ENCODE results near the gene PTCD1. TPM values are rescaled to one million over a fixed set of nuclear protein-coding genes. Genes with fewer than 3 reads are reported as not detected.
A peak's percentile ranks its signal among the peaks of the same experiment; 100 is the strongest.

PTCD1 gene
- total and polyA plus RNA-seq, 9 of the 15 experiments (the other 6 are each of a cell fraction or from before 2014, with no cell fraction given): 0.46 to 17.1 (median 6.2) TPM

- TF ChIP-seq THRA (IDR thresholded peaks at IDR 0.05) (no peak), ZNF740 (CRISPR knock-in tag; IDR thresholded peaks at IDR 0.05) (no peak), ZNF740 (tag; IDR thresholded peaks at IDR 0.05) (no peak), YBX1 (IDR thresholded peaks at IDR 0.05) (no peak), TCF7L2 (IDR thresholded peaks at IDR 0.05; ENCODE audit: low read depth, low read length) (no peak), ZBTB9 (CRISPR knock-in tag; IDR thresholded peaks at IDR 0.05) (peak; percentile 68; the same call in 1 of the 2 replicates), ZFX (CRISPR knock-in tag; IDR thresholded peaks at IDR 0.05) (peak; percentile 64; the same call in 1 of the 2 replicates), ZNF197 (CRISPR knock-in tag; IDR thresholded peaks at IDR 0.05; ENCODE audit: low read depth) (no peak), CREB1 (IDR thresholded peaks at IDR 0.05) (peak; percentile 54), CREB1 (CRISPR knock-in tag; IDR thresholded peaks at IDR 0.05) (peak; percentile 62; the same call in 1 of the 2 replicates), RNF219 (CRISPR knock-in tag; IDR thresholded peaks at IDR 0.05) (no peak), ZNF384 (IDR thresholded peaks at IDR 0.05; ENCODE audit: low read depth, low read length) (0 out of 2 replicates have a peak, but pooled peaks have one; percentile 31), NR2C1 (IDR thresholded peaks at IDR 0.05) (peak; percentile 79), NR2C1 (tag; IDR thresholded peaks at IDR 0.05) (no peak), TRIM28 (IDR thresholded peaks at IDR 0.05) (no peak), FOXJ3 (CRISPR knock-in tag; IDR thresholded peaks at IDR 0.05) (peak; percentile 9; the same call in 1 of the 2 replicates), SOX6 (IDR thresholded peaks at IDR 0.05) (no peak), ZBTB26 (CRISPR knock-in tag; IDR thresholded peaks at IDR 0.05) (0 out of 2 replicates have a peak, but pooled peaks have one; percentile 77), HIVEP1 (CRISPR knock-in tag; IDR thresholded peaks at IDR 0.05) (no peak), MEIS2 (IDR thresholded peaks at IDR 0.05; ENCODE audit: partially characterized antibody) (peak; percentile 71), ZNF133 (CRISPR knock-in tag; IDR thresholded peaks at IDR 0.05) (0 out of 2 replicates have a peak, but pooled peaks have one; percentile 62)
Measured at GRCh38 chr7:99472561-99473314, 34.1 kb upstream of the PTCD1 start, which contains the start of gene ZNF789 (continued).
